Measurements from ENCODE around the gene AKIP1.

- TF ChIP-seq CTCF (IDR thresholded peaks at IDR 0.05) (no peak), EP300 (IDR thresholded peaks at IDR 0.05) (no peak)
Observed at GRCh38 chr11:8941341-8942103, 30.5 kb downstream of the AKIP1 start.
